HG02763 (cell line): ENCODE measurements around the gene COL9A3.

Experiments
- ATAC-seq: cut with Tn5 transposase; IDR thresholded peaks from one replicate; pipeline ENCODE4 v1.9.1; 2021; ENCODE audit warnings: mild to moderate bottlenecking, moderate library complexity; ENCODE audit not compliant: unreplicated experiment

The COL9A3 gene

GRCh38 chr20:62876902-62877816 is 60.3 kb downstream of the COL9A3 start:
- no peak for ATAC-seq

- ATAC-seq = no peak
Measured at GRCh38 chr20:62878244-62879038, 61.6 kb downstream of the COL9A3 start.

GRCh38 chr20:62879275-62880146 is 62.7 kb downstream of the COL9A3 start:
- ATAC-seq = no peak

GRCh38 chr20:62880147-62880934 is 63.5 kb downstream of the COL9A3 start:
- ATAC-seq = no peak

- no peak for ATAC-seq
Measured at GRCh38 chr20:62880935-62881661, 64.2 kb downstream of the COL9A3 start.

- ATAC-seq = no peak
Measured at GRCh38 chr20:62881662-62882395, 65.0 kb downstream of the COL9A3 start.

GRCh38 chr20:62882426-62882825 is 65.6 kb downstream of the COL9A3 start:
- no peak for ATAC-seq

GRCh38 chr20:62884556-62884955 is 67.7 kb downstream of the COL9A3 start:
- no peak for ATAC-seq

- ATAC-seq = no peak
Measured at GRCh38 chr20:62885046-62885895, 68.4 kb downstream of the COL9A3 start.

GRCh38 chr20:62885896-62886708 is 69.3 kb downstream of the COL9A3 start:
- no peak for ATAC-seq

GRCh38 chr20:62886709-62887058 is 69.8 kb downstream of the COL9A3 start:
- ATAC-seq = no peak

GRCh38 chr20:62887152-62887859 is 70.5 kb downstream of the COL9A3 start:
- ATAC-seq = no peak

GRCh38 chr20:62887860-62888239 is 71.0 kb downstream of the COL9A3 start:
- ATAC-seq = no peak

GRCh38 chr20:62888406-62888805 is 71.6 kb downstream of the COL9A3 start:
- no peak for ATAC-seq

GRCh38 chr20:62888910-62889309 is 72.1 kb downstream of the COL9A3 start:
- ATAC-seq = no peak

GRCh38 chr20:62889411-62889810 is 72.6 kb downstream of the COL9A3 start:
- no peak for ATAC-seq

- no peak for ATAC-seq
Measured at GRCh38 chr20:62889871-62890270, 73.0 kb downstream of the COL9A3 start.
